GM12873 (cell line): ENCODE data around the gene RASSF3.

Source experiments
- CTCF ChIP-seq: IDR thresholded peaks from 2 replicates; pipeline ENCODE4 v1.5.1; 2012; ENCODE audit warnings: low read depth, mild to moderate bottlenecking, moderate library complexity, low read length, control low read depth; ENCODE audit not compliant: insufficient read depth; ENCODE audit errors: missing control alignments

Gene RASSF3

GRCh38 chr12:64688715-64689114 lies 78.4 kb downstream of the RASSF3 start:
- TF ChIP-seq CTCF, result no peak

DNA sequence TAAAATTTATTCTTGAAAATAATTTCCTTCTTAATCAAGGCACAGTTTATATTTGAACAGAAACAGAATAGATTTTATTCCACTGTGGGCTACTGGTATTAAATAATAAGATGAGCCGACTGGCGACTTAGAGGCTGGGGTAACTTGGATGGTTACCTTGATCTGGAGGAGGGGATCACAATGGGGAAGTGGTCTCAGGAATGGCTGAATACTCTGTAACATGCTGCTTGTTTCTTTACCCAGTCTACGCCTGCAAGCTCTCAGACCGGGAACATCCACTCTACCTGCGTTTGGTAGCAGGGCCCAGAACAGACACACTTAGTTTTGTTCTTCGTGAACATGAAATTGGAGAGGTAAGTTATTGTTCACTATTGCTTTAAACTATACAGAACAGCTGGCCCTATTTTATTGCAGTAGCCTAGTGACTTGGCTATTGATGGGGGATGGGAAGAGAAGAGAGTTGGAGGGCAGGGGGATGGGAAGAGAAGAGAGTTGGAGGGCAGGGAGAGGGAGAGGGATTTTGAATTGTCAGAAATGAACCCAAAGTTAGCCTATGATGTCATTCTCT lies 81.0 kb downstream of the RASSF3 start:
- TF ChIP-seq CTCF, result no peak

DNA sequence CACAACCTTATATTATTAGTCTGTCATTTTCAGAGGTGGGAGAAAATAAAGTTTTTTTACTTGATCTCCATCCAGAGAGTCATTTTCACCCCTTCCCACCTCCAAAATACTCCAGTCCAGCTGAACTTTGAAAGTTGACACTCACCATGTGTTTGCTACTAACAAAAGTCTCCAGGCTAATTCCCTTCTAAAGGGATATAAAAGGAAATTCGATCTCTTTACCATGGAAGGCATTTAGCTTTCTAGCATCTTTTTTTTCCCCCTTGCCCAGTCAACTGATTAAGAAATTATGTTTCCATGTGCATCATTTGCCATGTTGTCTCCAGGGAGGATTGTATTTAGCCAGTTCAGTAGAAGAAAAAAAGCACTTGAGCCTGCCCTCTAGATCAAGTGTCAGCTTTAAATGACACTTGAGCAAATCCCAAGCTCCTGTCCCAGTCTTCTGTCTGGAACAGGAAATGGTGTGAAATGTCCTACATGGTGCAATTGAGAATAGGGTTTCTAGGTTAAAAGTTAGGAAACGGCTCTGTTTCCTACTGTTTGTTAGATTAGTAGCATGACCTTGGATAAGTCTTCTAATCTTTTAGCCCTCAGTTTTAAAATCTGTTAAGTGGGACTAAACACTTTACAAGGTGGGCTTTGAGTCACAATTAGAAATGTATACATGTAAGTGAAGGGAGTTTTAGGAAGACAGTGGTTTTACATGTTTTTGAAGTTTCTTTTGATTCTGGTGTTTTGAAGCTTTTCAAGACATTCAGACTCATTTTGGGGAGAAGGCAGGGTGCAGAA lies 81.7 kb downstream of the RASSF3 start:
- TF ChIP-seq CTCF, result no peak

DNA sequence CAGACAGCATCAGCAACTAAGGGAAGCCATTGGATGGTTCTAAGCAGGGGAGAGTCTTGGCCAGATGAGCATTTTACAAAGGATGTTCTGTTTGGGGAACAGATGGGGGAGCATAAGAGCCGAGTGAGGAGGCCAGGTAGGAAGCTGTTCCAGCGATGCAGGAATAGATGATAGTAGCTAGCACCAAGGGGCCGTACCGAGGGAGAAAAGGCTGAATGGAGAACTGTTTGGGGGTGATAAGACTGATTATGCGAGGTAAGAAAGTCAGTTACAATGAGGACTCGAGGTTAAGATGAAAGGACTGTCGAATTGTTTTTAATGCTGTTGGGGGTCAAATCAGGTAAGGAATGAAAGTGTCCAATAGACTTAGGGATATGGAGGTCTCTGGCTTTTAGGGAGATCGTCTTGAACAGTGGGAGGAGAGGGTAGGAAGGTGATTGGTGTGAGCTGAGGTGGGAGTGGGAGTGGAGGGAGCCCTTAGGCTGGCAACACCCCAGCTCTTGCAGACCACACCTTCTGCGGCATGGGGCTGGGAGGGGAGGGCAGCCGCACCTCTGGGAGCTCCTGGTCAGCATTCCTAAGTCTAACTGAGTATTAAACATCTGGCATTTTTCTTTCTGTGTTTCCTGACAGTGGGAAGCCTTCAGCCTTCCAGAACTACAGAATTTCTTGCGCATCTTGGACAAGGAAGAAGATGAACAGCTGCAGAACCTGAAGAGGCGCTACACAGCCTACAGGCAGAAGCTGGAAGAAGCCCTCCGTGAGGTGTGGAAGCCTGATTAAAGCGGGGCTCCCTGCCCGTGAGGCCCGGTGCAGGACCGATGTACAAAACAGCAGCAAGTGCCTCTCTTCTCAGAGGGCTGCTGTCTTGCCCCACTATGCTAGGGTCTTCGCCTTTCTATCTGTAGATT lies 84.1 kb downstream of the RASSF3 start:
- no peak for TF ChIP-seq CTCF

DNA sequence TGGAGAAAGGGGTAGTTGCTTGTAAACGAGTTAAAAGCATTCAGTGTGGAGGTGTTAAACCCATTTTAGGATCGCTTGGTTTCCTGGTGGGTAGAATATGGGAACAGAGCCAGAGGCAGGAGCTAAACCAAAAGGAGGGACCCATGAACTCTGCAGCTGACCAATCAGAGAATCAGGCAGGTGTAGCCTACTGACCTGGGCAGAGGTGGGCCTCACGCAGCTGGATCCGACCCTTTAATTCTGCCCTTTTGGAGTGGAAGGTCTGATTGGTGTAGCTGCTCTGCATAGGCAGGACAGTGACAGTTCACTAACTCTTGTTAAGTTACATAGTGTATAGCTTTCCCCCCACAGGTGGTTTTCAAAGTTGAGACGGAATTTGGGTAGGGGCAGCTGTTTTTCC lies 85.3 kb downstream of the RASSF3 start:
- no peak for TF ChIP-seq CTCF

GRCh38 chr12:64696080-64696741 lies 85.9 kb downstream of the RASSF3 start:
- peak; percentile 24 for TF ChIP-seq CTCF
